NCI-H82 treated with DMSO at 0.1 percent for 48 hours (cell line): ENCODE data around the gene TRPV3.
"Not testable (repeated sequence)": the region's sequence is repeated elsewhere in the genome, so short reads cannot be mapped to it uniquely, and the experiment has no call there.

Experiments
- DNase-seq: peaks from one replicate; lab custom pipeline; 2025; ENCODE audit not compliant: unreplicated experiment; lab: John Stamatoyannopoulos, UW

Gene TRPV3

DNA sequence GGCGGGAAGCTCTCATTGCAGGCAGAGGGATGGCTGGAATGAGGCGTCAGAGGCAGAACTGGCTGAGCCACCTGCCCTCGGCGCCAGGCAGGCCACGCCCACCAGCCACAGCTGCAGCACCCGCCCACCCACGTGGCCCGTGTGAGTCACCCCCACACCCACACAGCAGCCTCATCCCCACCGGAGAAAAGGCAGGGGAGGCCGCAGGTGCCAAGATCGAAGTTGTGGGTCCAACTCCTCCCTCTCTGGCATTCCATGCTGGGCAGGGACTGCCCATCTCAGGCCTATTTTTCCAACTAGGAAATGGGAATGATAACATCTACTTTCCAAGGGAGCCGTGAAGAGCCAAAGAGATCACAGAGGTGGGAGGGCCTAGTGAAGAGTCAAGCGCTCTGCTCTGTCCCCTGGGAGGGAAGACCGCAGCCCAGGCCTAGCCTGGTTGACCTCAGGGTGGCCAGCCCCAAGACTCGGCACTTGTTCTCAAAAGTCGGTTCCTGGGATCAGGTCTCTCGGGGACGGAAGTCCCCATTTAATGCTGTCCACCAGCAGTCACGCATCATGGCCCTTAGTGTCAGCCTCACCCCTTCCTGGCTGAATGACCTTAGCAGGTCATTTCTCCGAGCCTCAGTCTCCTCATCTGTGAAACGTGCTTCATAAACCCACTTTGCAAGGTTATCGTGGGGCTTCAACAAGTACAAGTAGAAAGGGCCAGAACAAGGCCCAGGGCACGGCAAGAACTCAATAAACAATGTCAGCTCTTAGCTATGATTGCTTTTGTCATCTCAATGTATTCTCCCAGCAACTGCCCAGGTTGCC lies at the start of gene TRPV3:
Gene TRPV3 (minus strand): TSS at position 45 of the 816 bp plus-strand sequence. CDS start 2,962 bp downstream, outside the sequence.
- DNase-seq, result no peak

DNA sequence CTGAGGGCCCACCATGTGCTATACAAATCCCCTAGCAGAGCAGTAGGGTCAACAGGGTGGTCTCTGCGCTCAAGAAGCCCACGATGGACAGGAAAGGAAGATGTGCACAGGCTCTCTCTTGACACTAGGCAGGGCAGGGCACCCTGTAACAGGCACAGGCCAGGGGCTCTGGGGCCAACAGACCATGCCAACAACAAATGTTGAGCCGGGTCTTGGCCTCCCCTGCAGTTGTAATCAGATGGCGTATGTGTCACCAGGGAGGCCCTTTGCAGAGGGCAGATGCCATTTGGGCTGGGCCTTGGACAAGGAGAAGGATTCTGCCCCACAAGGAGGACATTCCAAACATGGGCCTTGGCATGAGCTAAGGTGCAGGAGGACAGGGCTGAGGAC lies 46.3 kb upstream of the TRPV3 start:
- no peak for DNase-seq

DNA sequence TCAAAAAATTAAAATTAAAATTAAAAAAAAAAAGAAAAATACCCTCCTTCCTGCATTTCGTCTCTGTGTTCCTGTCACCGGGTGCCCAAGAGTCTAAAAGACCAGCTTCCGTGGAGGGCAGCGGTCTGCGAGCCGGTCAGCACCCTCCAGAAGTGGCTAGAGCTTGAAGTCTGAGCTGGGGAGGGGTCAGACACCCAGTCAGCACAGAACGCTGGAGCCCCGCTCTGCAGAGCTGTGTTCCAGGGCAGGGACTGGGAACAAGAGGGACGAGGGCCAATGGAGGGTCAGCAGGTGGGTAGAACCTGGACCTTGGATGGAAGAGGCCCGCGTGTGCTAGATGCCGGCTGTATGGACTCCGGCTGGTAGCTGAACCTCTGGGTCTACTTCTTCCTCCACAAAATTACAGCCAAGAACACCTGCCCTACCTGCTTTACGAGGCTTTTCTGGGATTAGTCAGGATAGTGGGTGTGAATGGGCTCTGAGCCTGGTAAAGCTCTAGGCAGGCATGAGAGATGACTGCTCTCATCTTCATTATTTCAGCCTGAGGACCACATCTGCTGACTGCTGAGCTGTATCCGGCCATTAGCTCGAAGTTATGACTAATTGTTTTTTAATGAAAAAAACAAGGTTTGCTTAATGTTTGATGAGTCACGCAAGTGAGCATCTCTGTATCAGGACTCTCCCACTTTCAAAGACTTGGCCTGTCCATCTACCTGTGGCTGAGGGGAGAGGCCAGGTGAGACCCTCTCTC lies 45.7 kb upstream of the TRPV3 start:
- no peak for DNase-seq

DNA sequence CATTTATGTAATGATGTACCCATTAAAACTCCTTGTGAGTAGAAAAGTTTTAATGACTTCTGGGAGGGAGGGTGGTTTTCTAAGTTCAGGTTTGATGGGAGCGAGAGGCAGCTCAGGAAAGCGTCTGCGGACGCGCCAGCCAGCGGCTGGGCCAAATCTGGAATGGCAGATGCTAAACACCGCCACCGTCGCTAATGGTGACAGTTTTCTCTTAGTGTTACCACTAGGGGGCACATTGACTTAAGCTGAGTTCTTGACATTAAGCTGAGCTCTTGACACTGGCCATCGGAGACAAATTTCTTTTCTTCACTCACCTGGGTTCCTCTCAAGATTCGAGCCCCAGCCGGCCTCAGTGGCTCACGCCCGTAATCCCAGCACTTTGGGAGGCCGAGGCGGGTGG lies 44.9 kb upstream of the TRPV3 start:
- DNase-seq, result peak; percentile 9

DNA sequence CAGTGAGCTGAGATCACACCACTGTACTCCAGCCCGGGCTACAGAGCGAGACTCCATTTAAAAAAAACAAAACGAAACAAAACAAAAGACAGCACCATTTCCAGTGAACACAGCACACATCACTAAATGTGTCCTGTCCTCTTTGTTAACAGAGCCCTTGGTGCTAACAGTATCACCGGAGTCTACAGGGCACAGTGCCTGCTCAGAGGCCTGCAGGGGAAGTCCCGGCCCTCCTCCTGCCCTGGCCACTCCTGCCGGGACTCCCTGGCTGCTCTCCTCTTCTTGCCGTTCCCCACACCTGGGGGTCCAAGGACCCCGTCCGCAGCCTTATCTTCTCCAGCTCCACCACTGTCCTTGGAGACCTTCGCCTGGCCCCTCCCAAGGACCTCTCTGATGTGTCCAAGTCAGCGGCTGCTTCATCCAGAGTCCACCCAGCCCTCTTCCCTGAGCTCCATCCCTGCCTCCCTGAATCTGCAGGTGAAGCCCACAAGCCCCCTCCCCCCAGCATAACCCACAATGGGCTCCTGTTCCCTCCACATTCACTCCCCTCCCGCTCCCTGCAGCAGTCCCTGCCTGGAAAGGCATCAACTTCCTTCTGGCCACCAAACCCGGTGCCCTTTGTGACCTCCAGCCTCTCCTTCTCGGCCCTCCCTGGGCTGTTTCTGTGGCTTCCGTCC lies 43.1 kb upstream of the TRPV3 start:
- no peak for DNase-seq

DNA sequence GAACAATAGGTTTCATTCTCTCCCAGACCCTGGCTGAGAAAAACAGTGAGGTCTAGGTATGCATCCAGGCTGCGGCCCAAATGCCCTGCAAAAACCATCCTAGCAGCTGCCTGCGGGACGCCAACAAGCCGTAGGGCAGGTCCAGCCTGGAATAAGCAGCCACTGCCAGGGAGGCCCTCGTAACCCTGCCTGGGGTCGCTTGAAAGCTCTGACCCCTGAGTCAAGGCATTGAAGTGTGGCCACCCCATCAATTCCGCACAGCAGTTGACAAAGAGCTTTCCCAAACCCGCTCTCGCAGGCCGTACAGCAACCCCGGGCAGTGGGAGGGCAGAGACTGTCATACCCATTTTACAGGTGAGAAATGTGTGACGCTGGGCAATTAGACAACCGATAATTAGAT lies 40.5 kb upstream of the TRPV3 start:
- no peak for DNase-seq

DNA sequence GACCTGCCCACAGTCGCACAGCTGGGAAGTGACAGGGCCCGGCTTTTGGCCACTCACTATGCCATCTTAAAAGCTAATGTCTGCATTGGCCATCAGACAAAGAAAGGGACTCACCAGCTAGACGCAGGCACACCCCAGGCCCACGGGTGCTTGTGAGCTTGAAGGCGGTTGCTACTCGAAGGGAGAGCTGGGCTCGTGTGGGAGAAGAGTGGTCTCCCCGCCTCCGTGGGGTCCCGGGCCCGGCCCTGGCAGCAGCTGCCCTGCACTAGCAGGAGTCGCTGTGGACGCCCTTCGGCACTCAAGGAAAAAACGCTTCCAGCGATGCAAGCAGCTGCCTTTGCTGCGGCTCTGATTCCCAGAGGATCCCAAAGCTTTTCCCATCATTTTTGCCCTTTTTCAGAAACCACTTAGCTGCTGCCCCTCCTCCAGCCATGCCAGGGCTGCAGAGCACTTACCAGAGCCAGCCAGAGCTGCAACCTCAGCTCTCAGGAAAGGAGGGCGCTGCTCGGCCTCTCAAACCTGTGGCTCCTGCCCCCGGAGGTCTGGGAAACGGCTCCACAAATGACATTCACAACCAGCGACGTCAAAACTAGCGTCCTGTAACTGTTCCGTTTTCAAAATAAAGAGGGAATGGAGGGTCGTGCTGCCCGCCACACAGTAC lies 39.3 kb upstream of the TRPV3 start:
- no peak for DNase-seq

DNA sequence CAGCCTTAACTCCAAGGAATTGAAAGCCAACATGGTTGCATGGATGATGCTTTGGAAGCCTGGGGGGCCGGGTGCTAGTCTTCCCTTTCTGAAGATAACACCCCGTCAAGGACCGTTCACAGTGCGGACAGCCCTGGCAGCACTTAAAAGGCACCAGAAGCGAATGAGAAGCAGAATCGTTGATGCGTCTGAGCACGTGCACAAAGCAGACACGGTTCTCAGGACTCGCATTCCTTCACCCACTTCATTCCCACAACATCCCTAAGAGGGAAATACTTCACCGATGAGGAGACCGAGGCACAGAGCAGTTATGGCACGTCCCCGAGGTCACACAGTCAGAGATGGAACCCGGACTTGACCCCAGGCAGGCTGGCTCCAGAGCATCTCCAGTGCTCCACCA lies 37.4 kb upstream of the TRPV3 start:
- DNase-seq, result no peak

DNA sequence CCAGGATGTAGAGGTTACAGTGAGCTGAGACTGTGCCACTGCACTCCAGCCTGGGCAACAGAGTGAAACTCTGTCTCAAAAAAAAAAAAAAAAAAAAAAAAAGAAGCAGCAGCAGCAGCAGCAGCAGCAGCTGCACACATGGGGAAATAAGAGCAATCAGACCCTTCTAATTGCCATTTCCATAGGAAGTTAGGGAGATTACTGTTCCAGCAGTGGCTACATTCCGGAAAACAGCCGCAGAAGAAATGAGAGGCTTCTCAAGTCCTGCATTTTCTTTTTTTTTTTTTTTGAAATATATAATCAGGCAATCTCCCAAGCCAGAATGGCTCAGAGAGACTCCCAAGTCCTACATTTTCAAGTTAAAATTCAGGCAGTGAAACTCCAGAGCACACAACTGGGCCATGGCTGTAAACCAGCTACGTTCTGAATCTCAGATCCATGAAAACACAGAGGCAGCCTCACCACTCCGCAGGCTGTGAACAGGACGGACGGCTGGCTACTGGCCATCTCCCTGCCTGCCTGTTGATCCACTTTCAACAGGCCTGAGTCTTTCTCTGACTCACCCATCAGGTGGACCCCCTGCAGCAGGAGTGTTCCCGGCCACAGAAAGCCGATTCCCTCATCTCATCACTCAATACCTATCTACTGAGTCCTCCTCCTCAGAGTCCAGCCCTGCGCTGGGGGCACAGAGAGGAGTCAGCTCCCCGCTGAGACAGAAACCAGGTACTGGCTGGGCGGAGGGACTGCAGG lies 36.6 kb upstream of the TRPV3 start:
- no peak for DNase-seq

DNA sequence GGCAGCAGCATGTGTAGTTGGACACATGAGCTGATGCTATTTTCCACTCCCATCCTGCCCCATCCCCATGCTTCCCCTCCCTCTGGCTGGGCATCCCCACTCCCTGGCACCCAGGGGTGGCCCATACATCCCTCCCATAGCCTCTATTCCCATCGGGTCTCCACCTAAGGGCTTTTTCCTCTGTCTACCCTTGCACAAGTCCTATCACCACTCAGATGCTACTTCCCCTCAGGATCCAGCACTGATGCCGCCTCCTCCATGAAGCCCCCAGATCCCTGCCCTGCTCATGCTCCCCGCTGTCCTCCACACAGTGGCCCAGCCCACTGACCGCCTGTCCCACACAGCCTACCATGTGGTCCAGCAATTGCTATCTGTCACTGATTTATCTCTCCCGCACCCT lies 35.8 kb upstream of the TRPV3 start:
- no peak for DNase-seq

DNA sequence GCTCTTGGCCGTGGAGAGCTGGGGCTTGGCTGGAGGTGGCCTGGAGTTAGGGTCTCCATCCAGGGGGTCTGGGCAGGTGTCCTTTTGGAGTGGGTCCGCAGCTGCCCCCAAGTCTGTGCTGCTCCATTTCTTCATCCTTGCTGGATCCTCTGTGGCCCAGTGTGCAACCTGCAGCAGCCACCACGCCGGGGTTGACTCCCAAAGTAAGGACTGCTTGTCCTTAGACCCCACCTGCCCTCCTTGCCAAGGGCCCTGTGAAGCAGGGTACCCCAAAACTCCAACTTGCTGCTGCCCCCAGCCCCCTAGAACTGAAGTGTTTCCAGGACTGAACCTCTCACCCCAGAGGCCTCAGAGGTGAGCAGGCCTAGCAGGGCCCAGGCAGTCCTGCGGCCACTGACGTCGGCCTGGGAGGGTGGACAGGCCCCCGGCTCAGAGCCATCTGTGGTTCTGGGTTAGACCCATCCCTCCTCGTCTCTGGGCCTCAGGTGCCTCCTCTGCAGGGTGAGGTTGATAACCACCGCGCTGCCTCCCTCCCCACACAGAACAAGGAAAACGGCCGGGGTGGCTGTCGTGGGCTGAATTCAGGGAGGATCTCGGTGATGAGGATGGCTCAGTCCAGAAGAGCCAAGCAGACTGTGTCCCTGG lies 34.7 kb upstream of the TRPV3 start:
- DNase-seq, result no peak

DNA sequence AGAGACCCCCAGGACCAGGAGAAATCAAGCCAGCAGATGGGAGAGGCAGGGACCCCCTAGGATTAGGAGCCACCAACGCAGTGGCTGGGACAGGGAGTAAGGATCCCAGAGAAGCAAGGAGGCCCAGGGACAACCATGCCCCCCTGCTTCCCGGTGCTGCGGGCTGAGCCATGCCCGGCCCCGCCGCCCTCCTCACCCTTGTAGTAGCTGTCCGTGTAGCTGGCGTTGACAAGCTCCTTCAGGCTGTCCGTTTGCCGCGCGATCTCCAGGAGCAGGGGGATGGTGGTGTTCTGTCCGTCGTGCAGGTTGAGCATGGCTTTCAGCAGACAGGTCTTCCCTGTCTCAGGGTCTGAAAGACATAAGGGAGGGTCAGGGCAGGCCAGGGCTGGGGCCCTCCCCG lies 33.2 kb upstream of the TRPV3 start:
- DNase-seq, result no peak

DNA sequence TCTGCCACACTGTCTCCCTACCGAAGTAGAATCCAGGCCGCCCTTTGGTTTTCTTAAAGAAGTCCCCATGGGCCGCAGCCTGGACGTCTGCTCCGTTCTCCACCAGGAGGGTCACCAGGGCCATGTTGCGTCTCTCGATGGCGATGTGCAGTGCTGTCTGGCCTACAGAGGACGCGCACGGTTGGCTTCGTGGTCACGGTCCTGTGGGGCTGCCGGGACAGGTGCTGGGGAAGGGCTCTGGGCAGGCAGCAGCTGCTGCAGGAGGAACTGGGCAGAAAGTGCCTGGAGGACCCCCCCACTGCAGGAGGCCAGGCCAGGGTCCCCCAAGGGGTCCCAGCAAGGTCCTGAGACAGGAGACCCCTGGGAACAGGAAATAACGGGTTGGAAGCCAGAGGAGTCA lies 32.6 kb upstream of the TRPV3 start:
- DNase-seq, result no peak

DNA sequence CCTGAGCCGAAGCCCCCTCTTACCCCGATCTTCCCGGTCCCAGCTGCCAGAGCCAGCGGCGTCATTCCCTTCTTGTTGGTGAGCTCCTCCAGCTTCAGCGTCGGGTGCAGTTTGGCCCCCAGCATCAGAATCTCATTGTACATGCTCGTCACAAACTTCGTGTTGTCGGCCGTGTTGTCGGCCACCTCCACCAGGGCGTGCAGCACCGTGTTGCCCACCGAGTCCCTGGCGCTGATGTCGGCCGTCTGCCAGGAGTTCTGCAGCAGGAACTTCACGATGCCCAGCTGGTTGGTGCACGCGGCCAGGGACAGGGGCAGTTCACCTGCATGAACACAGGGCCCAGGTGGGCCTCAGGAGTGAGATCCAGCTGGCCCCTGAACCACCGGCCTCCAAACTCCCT lies 32.2 kb upstream of the TRPV3 start:
- DNase-seq, result no peak

DNA sequence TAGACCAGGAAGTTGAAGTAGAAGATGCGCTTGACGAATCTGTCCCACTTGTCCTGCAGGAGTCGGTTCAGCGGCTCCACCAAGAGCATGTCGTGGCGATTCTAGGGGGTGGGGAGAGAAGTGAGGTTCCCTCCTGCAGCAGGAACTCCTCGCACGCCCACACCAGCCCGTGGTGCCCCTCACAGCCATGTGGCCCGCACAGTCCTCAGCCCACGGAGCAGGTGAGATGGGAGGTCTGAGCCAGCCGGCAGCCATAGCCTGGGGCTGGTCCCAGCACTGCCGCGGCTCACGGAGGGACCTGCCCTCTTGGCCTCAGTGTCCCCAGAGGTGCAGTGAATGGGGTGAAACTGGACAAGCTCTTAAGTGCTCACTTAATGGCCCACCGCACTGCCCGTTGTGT lies 28.2 kb upstream of the TRPV3 start:
- no peak for DNase-seq

DNA sequence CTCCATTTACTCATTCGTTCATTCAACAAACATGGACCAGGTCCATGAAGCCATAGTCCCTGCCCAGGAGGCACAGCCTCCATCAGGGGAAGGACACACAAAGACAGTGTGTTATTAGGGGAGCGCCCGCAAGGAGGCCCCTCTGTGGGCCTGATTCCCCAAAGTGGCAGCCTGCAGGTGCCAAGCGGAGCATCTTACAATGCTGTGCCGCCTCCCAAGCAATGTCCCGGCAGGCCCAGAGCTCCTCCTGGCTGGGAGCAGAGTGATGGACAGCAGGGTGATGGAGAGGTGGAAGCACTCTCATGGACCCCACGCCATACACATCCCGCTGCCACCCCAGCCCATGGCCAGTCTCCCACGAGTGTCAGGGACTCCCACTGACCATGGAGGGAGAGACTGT lies 25.8 kb upstream of the TRPV3 start:
- no peak for DNase-seq

DNA sequence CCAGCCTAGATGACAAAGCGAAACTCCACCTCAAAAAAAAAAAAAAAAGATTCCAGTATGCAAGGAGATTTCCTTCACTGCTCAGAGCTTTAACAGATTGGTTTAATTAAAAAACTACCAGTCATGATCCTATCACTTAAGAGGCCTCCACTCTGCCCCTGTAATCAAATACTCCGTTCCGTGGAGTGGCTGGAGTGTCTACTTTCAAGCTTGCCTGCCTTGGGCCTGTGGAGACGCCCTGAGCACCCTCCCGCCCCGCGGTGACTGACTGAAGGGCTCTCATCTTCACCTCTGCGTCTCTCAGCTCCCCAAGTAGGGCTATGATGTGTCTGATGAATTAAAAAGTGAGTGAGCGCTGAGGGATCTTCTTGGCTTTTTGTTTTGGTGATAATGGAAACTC lies 25.3 kb upstream of the TRPV3 start:
- no peak for DNase-seq

DNA sequence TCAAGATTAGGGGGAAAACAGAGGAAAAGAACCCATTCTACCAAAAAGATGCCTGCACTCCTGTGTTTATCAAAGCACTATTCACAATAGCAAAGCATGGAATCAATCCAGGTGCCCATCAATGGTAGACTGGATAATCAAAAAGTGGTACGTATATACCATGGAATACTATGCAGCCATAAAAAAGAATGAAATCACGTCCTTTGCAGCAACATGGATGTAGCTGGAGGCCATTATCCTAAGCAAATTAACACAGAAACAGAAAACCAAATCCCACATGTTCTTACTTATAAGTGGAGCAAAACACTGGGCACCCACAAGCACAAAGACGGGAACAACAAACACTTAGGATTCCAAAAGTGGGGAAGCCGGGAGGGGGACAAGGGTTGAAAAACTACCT lies 21.1 kb upstream of the TRPV3 start:
- DNase-seq, result not testable (repeated sequence)

DNA sequence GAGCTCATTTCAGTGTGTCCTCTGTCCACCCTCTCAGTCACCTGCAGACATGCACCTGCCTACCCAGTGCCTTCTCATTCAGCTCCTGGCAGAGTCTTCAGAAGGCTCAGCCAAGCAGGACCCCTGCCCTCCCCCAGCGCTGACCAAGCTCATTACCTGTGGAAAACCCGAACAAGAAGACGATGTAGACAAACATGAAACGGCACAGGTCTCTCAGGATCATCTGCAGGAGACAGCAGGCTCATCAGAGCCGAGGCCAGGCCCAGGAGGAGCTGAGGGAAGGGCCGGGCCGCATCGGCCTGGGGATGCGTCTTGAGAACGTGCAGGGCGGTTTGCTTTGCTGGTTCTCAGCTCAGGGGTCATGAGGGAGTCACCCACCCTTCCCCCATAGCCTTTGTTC lies 19.4 kb upstream of the TRPV3 start:
- DNase-seq, result no peak

DNA sequence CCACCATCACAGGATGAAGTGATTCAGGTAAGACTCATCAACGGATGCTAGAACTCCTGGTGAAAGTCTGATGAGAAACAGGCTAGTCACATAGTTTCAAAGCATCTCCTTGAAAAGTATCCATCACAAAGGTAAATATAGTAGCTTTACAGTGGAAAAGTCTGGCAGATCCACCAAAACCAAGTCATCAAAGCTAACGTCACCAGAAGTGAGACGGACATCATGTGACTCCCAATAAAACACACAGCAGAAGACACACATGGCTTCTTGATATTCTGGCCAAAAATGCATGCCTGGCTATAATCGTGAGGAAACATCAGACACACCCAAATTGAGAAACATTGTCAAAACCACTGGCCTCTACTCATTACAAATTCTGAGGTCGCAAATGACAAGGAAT lies 17.9 kb upstream of the TRPV3 start:
- DNase-seq, result no peak
